SK-N-SH (cell line): ENCODE results near the gene CDKL5. TPM values are rescaled to one million over a fixed set of nuclear protein-coding genes. Genes with fewer than 3 reads are reported as not detected.

Experiments
- CTCF ChIA-PET: fragments of 300-600, 350-600 bp; formaldehyde crosslinking; extraction: SDS; loops from one replicate; lab custom pipeline; 2021; lab: Yijun Ruan, JAX
- POLR2A ChIA-PET: fragments of 350-600 bp; sonication (Branson Sonifier 250); formaldehyde crosslinking; extraction: SDS; loops from one replicate; lab custom pipeline; 2020; ENCODE audit warnings: antibody characterized with exemption, inconsistent platforms; lab: Yijun Ruan, JAX
- DNase-seq: peaks from one replicate; pipeline ENCODE4 v3.0.0; 2012
- H2AFZ ChIP-seq: fragments of 200-600 bp; sonication (generic); 2 replicates; pipeline ENCODE4 v1.8.1; 2016; ENCODE audit warnings: antibody characterized with exemption, mild to moderate bottlenecking, low read depth
- H3F3A ChIP-seq: fragments of 200-600 bp; sonication (generic); replicated peaks from 2 replicates; pipeline ENCODE3; 2016; ENCODE audit warnings: antibody characterized with exemption, mild to moderate bottlenecking; ENCODE audit not compliant: insufficient read depth
- H3K27ac ChIP-seq, 2 experiments: fragments of 200-500 bp in 1 of 2; fragments of 200-600 bp in 1 of 2; sonication (Bioruptor generic) in 1 of 2; sonication (generic), shearing (Covaris generic) in 1 of 2; 2 replicates each; pipeline versions ENCODE4 v1.5.1 to v1.6.1; 2014 to 2016; ENCODE audit warnings: low read depth in 2 of 2, inconsistent platforms in 1 of 2, low read length in 1 of 2, mild to moderate bottlenecking in 1 of 2, mixed read lengths in 1 of 2
- H3K27me3 ChIP-seq: fragments of 200-600 bp; sonication (generic), shearing (Covaris generic); 2 replicates; pipeline ENCODE4 v1.6.1; 2016; ENCODE audit warnings: mixed run types; ENCODE audit not compliant: insufficient read depth
- H3K36me3 ChIP-seq, 2 experiments: fragments of 200-500 bp in 1 of 2; fragments of 200-600 bp in 1 of 2; sonication (Bioruptor generic) in 1 of 2; sonication (generic) in 1 of 2; replicated peaks in 1 of 2; 2 replicates each; pipeline versions ENCODE3 to v1.5.1; 2014 to 2016; ENCODE audit warnings: low read length in 1 of 2, mild to moderate bottlenecking in 1 of 2; ENCODE audit not compliant: insufficient read depth in 2 of 2, control insufficient read depth in 1 of 2
- H3K4me1 ChIP-seq, 2 experiments: fragments of 200-500 bp in 1 of 2; fragments of 200-600 bp in 1 of 2; sonication (Bioruptor generic) in 1 of 2; sonication (generic), shearing (Covaris generic) in 1 of 2; 2 replicates each; pipeline versions ENCODE4 v1.5.1 to v1.6.1; 2014 to 2016; ENCODE audit warnings: low read depth in 1 of 2, low read length in 1 of 2, mixed run types in 1 of 2; ENCODE audit not compliant: insufficient read depth in 2 of 2, control insufficient read depth in 1 of 2
- H3K4me2 ChIP-seq: fragments of 200-600 bp; sonication (generic), shearing (Covaris generic); 2 replicates; pipeline ENCODE4 v1.6.1; 2017; ENCODE audit warnings: mixed run types
- H3K4me3 ChIP-seq, 2 experiments: fragments of 200-500 bp in 1 of 2; fragments of 200-600 bp in 1 of 2; sonication (Bioruptor generic) in 1 of 2; sonication (generic), shearing (Covaris generic) in 1 of 2; 2 replicates each; pipeline versions ENCODE4 v1.5.1 to v1.8.1; 2014 to 2016; ENCODE audit warnings: low read depth in 2 of 2, inconsistent platforms in 1 of 2, low read length in 1 of 2, mild to moderate bottlenecking in 1 of 2, mixed read lengths in 1 of 2, moderate library complexity in 1 of 2
- H3K79me2 ChIP-seq: fragments of 200-600 bp; sonication (generic); 2 replicates; pipeline ENCODE4 v1.8.1; 2017; ENCODE audit warnings: mild to moderate bottlenecking; ENCODE audit not compliant: insufficient read depth
- H3K9ac ChIP-seq: fragments of 200-600 bp; sonication (generic); 2 replicates; pipeline ENCODE4 v1.6.1; 2017; ENCODE audit warnings: mixed run types
- H3K9me2 ChIP-seq: fragments of 200-600 bp; sonication (generic); 2 replicates; pipeline ENCODE4 v1.6.1; 2017; ENCODE audit warnings: mixed run types
- H3K9me3 ChIP-seq: fragments of 200-600 bp; sonication (generic); 2 replicates; pipeline ENCODE4 v1.6.1; 2017; ENCODE audit warnings: mixed run types, mild to moderate bottlenecking, moderate library complexity
- H4K20me1 ChIP-seq: fragments of 200-600 bp; sonication (generic); 2 replicates; pipeline ENCODE4 v1.6.1; 2017; ENCODE audit warnings: mild to moderate bottlenecking, mixed run types; ENCODE audit not compliant: insufficient read depth
- CTCF ChIP-seq: fragments of 200-600 bp; sonication (generic); IDR thresholded peaks from 2 replicates; pipeline ENCODE4 v1.6.1; 2017; ENCODE audit warnings: antibody characterized with exemption, mild to moderate bottlenecking, moderate library complexity
- FOSL2 ChIP-seq: IDR thresholded peaks from 2 replicates; pipeline ENCODE4 v1.4.0; 2012; ENCODE audit warnings: low read depth, mild to moderate bottlenecking, moderate library complexity, borderline replicate concordance
- FOXM1 ChIP-seq: IDR thresholded peaks from 2 replicates; pipeline ENCODE4 v1.4.0; 2012; ENCODE audit warnings: low read depth, mild to moderate bottlenecking
- GABPA ChIP-seq: IDR thresholded peaks from 2 replicates; pipeline ENCODE4 v1.4.0; 2012; ENCODE audit warnings: low read depth, mild to moderate bottlenecking
- IRF3 ChIP-seq: fragments of 150-350 bp; IDR thresholded peaks from 2 replicates; pipeline ENCODE4 v1.6.1; 2016; ENCODE audit warnings: mild to moderate bottlenecking, low read depth, low read length
- JUND ChIP-seq: IDR thresholded peaks from 2 replicates; pipeline ENCODE4 v1.4.0; 2012
- MEF2A ChIP-seq: IDR thresholded peaks from 2 replicates; pipeline ENCODE4 v1.4.0; 2012; ENCODE audit warnings: low read depth, borderline replicate concordance
- MXI1 ChIP-seq: IDR thresholded peaks from 2 replicates; pipeline ENCODE4 v1.6.1; 2012; ENCODE audit warnings: mild to moderate bottlenecking, low read depth, low read length, improper control_type of control experiment
- NFIC ChIP-seq: IDR thresholded peaks from 2 replicates; pipeline ENCODE4 v1.4.0; 2012; ENCODE audit warnings: borderline replicate concordance
- RCOR1 ChIP-seq: fragments of 150-350 bp; IDR thresholded peaks from 2 replicates; pipeline ENCODE4 v1.6.1; 2017; ENCODE audit warnings: antibody characterized with exemption, low read length
- RFX5 ChIP-seq: IDR thresholded peaks from 2 replicates; pipeline ENCODE4 v1.6.1; 2012; ENCODE audit warnings: mild to moderate bottlenecking, improper control_type of control experiment, low read length
- RXRA ChIP-seq: IDR thresholded peaks from 2 replicates; pipeline ENCODE4 v1.4.0; 2012; ENCODE audit warnings: low read depth, mild to moderate bottlenecking, borderline replicate concordance
- SIN3A ChIP-seq: IDR thresholded peaks from 2 replicates; pipeline ENCODE4 v1.6.1; 2012; ENCODE audit warnings: low read depth, mild to moderate bottlenecking, low read length, moderate library complexity, borderline replicate concordance
- ZBTB33 ChIP-seq: IDR thresholded peaks from 2 replicates; pipeline ENCODE4 v1.4.0; 2012; ENCODE audit warnings: low read depth, borderline replicate concordance
- WGBS: methylation state at CpG from one replicate; pipeline ENCODE4 v1.1.6; 2017; ENCODE audit warnings: low lambda C conversion rate; 5-methylcytosine and 5-hydroxymethylcytosine counted together
- polyA plus RNA-seq, 3 experiments: library from polyadenylated mRNA; depleted of rRNA; stranded (reverse); fragments of >200 nt; gene quantifications; 2 replicates each; pipeline ENCODE4 v1.2.3, GENCODE V29; 2012
- TF ChIP-seq, protein P1 (sequence below): IDR thresholded peaks from 2 replicates; pipeline ENCODE4; 2012

The CDKL5 gene
- polyA plus RNA-seq, 1 of the 3 experiments (the other 2 are of a cell fraction), result 1.3 TPM

GRCh38 chrX:18545771-18546170 is 120.4 kb downstream of the CDKL5 start:
- Histone ChIP-seq H3K9me2 (no peaks in the 10 kb centered on the region), H3K4me1 (peaks cover 0 to 5% of the 10 kb centered on the region in 2 experiments; a peak in 2 of 4 replicates), H3K36me3 (no peaks in the 10 kb centered on the region), H2AFZ (no peak overlapping the region)
- WGBS, result 53% methylated on average over 2 of the region's 2 CpGs
- TF ChIP-seq, protein P1, sequence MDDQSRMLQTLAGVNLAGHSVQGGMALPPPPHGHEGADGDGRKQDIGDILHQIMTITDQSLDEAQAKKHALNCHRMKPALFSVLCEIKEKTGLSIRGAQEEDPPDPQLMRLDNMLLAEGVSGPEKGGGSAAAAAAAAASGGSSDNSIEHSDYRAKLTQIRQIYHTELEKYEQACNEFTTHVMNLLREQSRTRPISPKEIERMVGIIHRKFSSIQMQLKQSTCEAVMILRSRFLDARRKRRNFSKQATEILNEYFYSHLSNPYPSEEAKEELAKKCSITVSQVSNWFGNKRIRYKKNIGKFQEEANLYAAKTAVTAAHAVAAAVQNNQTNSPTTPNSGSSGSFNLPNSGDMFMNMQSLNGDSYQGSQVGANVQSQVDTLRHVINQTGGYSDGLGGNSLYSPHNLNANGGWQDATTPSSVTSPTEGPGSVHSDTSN, result no peak
- TF ChIP-seq, all 33 proteins: peak for 0
- no peaks in the 10 kb centered on the region for H3K79me2 ChIP-seq
- no peak overlapping the region for H3K9ac ChIP-seq
- POLR2A ChIA-PET, result no interaction called here
- H3F3A ChIP-seq, result no peaks in the 10 kb centered on the region
- H3K27ac ChIP-seq, result no peak overlapping the region
- H4K20me1 ChIP-seq, result no peaks in the 10 kb centered on the region
- no peak overlapping the region for H3K4me3 ChIP-seq
- H3K9me3 ChIP-seq, result no peaks in the 10 kb centered on the region
- no peak overlapping the region for H3K4me2 ChIP-seq
- CTCF ChIA-PET, result interaction anchor here (0.7 kb wide), 1 partner anchor 114 kb away, joined by 5 read pairs; no protein-coding TSS in a partner anchor
- H3K27me3 ChIP-seq, result no peaks in the 10 kb centered on the region
- no peak for DNase-seq

DNA sequence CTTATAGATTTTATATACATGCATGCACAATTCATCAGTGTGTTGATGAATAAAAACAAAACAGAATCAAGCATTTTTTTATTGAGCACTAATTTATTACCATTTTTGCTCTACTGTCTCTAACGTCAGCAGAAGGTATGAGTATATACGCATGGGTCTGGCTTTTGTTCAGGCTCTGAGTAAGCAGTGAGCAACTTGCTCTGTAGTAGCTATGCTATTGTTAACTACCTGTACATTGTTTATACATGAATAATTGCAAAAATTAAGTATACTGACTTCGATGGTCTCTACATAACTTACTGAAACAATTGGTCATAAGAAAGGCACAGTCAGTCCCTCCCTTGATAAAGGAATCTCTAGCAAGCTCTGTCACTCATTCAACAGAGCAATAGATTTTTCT is 123.6 kb downstream of the CDKL5 start:
- CTCF ChIA-PET, result no interaction called here
- H3K9me3 ChIP-seq, result no peaks in the 10 kb centered on the region
- WGBS, result 58% methylated on average over 3 of the region's 3 CpGs

More for the DNA sequence above, 123.6 kb downstream of the CDKL5 start:
- Histone ChIP-seq H2AFZ (no peak overlapping the region), H3K9me2 (no peaks in the 10 kb centered on the region), H3K79me2 (no peaks in the 10 kb centered on the region), H3K9ac (no peak overlapping the region), H3F3A (no peaks in the 10 kb centered on the region), H4K20me1 (no peaks in the 10 kb centered on the region), H3K27me3 (no peaks in the 10 kb centered on the region), H3K36me3 (no peaks in the 10 kb centered on the region), H3K4me2 (no peak overlapping the region), H3K4me3 (no peak overlapping the region), H3K27ac (no peak overlapping the region), H3K4me1 (peaks cover 0 to 5% of the 10 kb centered on the region in 2 experiments; a peak in 2 of 4 replicates)
- TF ChIP-seq CTCF, result no peak
- TF ChIP-seq MXI1, result no peak
- TF ChIP-seq FOSL2, result no peak
- no peak for TF ChIP-seq GABPA
- TF ChIP-seq RXRA, result no peak
- no peak for TF ChIP-seq ZBTB33
- TF ChIP-seq IRF3, result no peak
- no peak for TF ChIP-seq FOXM1
- no peak for TF ChIP-seq MEF2A
- TF ChIP-seq SIN3A, result no peak
- TF ChIP-seq NFIC, result no peak
- no peak for TF ChIP-seq RFX5
- TF ChIP-seq RCOR1, result no peak
- no peak for TF ChIP-seq JUND
- POLR2A ChIA-PET, result no interaction called here
- DNase-seq, result no peak
